Activated CD4-positive, alpha-beta T cell treated with anti-CD3 and anti-CD28 coated beads for 36 hours (primary cell): ENCODE results near the gene AP3S1. TPM values are rescaled to one million over a fixed set of nuclear protein-coding genes. Genes with fewer than 3 reads are reported as not detected.
A peak's percentile ranks its signal among the peaks of the same experiment; 100 is the strongest.

Experiments
- ATAC-seq: fragments of 200-7000 bp; cut with Tn5 transposase; one replicate; pipeline ENCODE4 v1.10.0; 2021; ENCODE audit warnings: mild to moderate bottlenecking, moderate library complexity
- CTCF ChIA-PET: fragments of 350-600 bp; sonication (Branson Sonifier 250); formaldehyde crosslinking; loops from one replicate; lab custom pipeline; 2021; ENCODE audit warnings: antibody characterized with exemption; lab: Charles Lee
- POLR2A ChIA-PET: fragments of 350-600 bp; sonication (Branson Sonifier 250); formaldehyde crosslinking; loops from one replicate; lab custom pipeline; 2021; ENCODE audit warnings: antibody characterized with exemption, inconsistent platforms; lab: Charles Lee
- DNase-seq: peaks from one replicate; pipeline ENCODE4 v3.0.0-alpha.2; 2020
- H3K27ac Mint-ChIP-seq: one replicate; pipeline ENCODE4 v1.8.0; 2021; ENCODE audit warnings: mixed read lengths
- H3K27me3 Mint-ChIP-seq: one replicate; pipeline ENCODE4 v1.8.0; 2021; ENCODE audit warnings: mixed read lengths
- H3K36me3 Mint-ChIP-seq: one replicate; pipeline ENCODE4 v1.8.0; 2021; ENCODE audit warnings: low read depth, mixed read lengths
- H3K4me1 Mint-ChIP-seq: one replicate; pipeline ENCODE4 v1.8.0; 2021; ENCODE audit warnings: mixed read lengths
- H3K4me3 Mint-ChIP-seq: one replicate; pipeline ENCODE4 v1.8.0; 2021; ENCODE audit warnings: mild to moderate bottlenecking, moderate library complexity, mixed read lengths
- H3K9me3 Mint-ChIP-seq: one replicate; pipeline ENCODE4 v1.8.0; 2021; ENCODE audit warnings: low read depth, mixed read lengths
- intact Hi-C, 2 experiments: fragments of 100-400 bp; cut with DNase I in 1 of 2; cut with micrococcal nuclease in 1 of 2; formaldehyde crosslinking; loops; one replicate each; pipeline versions ENCODE4 v1.14.2 to v1.15.1; 2022 to 2024; cut with DNase I, micrococcal nuclease
- total RNA-seq, 2 experiments: library from RNA; stranded (reverse); gene quantifications; one replicate each; pipeline ENCODE4 v1.2.3, GENCODE V29; 2021

Gene AP3S1
- total RNA-seq, 2 experiments from 2014 or later: 84.5 to 91.6 TPM

- ChIA-PET CTCF (interaction anchor here (1.1 to 1.3 kb wide), 2 partner anchors 14 to 190 kb away, joined by 4 read pairs; no protein-coding TSS in a partner anchor), POLR2A (no interaction called here)
- Mint-ChIP-seq H3K36me3 (peaks cover 22% of the 10 kb centered on the region), H3K9me3 (peaks cover 20% of the 10 kb centered on the region), H3K4me3 (no peak overlapping the region), H3K27ac (no peak overlapping the region), H3K4me1 (no peaks in the 10 kb centered on the region), H3K27me3 (peaks cover 3% of the 10 kb centered on the region)
- DNase-seq: no peak
- intact Hi-C loops: no loop called here
- ATAC-seq: no peak
These were observed 15.8 kb upstream of the AP3S1 start for GRCh38 chr5:115825948-115826347.

DNA sequence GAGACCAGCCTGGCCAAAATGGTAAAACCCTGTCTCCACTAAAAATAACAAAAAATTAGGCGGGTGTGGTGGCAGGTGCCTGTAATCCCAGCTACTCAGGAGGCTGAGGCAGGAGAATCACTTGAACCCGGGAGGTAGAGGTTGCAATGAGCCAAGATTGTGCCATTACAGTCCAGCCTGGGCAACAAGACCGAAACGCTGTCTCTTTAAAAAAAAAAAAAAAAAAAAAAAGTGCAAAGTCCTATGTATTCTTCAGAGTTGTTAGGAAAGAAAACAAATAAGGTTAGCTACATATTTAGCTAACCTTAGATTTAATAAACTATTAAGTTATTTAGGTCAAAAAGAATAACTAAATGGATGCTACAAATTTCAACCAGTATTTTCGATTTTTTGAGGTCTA lies 11.8 kb upstream of the AP3S1 start:
- Mint-ChIP-seq H3K27ac (no peak overlapping the region), H3K36me3 (peaks cover 41% of the 10 kb centered on the region), H3K27me3 (no peaks in the 10 kb centered on the region), H3K4me3 (no peak overlapping the region), H3K9me3 (peaks cover 13% of the 10 kb centered on the region), H3K4me1 (peaks cover 2% of the 10 kb centered on the region)
- intact Hi-C loops: loop anchor here in 1 of 2 experiments (2.0 kb wide), 1 partner anchor 195 kb away; no protein-coding TSS in a partner anchor
- POLR2A ChIA-PET: no interaction called here
- DNase-seq (no peak), ATAC-seq (no peak)
- CTCF ChIA-PET: interaction anchor here (0.7 to 1.0 kb wide), 3 partner anchors 189 to 959 kb away, joined by 3 read pairs; no protein-coding TSS in a partner anchor

DNA sequence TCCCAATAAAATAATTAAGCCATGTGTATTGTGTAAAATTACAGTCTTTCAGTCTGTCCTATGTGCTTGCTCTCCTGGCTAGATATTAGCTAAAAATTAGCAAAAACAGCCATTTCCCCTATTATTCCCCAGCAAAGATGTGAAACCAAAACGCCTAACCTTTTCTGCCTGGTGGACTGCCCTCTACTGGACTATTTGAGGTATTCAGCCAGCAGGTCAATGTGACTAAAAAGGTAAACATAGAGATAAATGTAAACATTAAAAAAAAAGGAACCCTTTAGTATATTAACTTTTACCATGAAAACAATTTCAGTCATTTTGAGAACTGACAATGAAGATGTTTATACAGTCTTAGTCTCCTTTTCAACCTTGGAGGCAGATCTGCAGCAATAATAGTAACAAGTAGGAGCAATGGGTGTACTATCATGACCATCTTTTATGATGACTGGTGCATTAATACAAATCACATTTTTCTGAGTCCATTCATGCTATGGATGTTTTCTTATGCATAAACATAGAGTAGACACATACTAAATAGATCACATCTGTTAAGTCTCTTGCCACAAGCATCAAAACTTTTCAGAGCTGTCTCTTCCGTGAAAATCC lies 10.5 kb upstream of the AP3S1 start:
- ChIA-PET POLR2A (no interaction called here), CTCF (interaction anchor here (0.8 to 2.7 kb wide), 9 partner anchors 8 to 299 kb away, joined by 3 to 11 read pairs (median 4); partner anchors contain the start of genes AP3S1, ATG12 and CDO1)
- Mint-ChIP-seq H3K4me1 (peaks cover 4% of the 10 kb centered on the region), H3K4me3 (no peak overlapping the region), H3K9me3 (peaks cover 8% of the 10 kb centered on the region), H3K27me3 (no peaks in the 10 kb centered on the region), H3K27ac (no peak overlapping the region), H3K36me3 (peaks cover 53% of the 10 kb centered on the region)
- DNase-seq: peak; percentile 30
- intact Hi-C loops: loop anchor here in 1 of 2 experiments (1.0 to 2.0 kb wide), 2 partner anchors 8 to 196 kb away; no protein-coding TSS in a partner anchor
- ATAC-seq: peak; percentile 60

GRCh38 chr5:115835481-115835880 lies 6.3 kb upstream of the AP3S1 start:
- Mint-ChIP-seq H3K27ac (no peak overlapping the region), H3K36me3 (peaks cover 51% of the 10 kb centered on the region), H3K9me3 (no peaks in the 10 kb centered on the region), H3K27me3 (no peaks in the 10 kb centered on the region), H3K4me3 (no peak overlapping the region), H3K4me1 (peaks cover 33% of the 10 kb centered on the region)
- intact Hi-C loops: loop anchor here (5.0 kb wide), 2 partner anchors 232 to 528 kb away; no protein-coding TSS in a partner anchor
- DNase-seq (no peak), ATAC-seq (no peak)
- ChIA-PET CTCF (interaction anchor here (1.0 to 1.8 kb wide), 4 partner anchors 8 to 201 kb away, joined by 3 to 5 read pairs (median 3); no protein-coding TSS in a partner anchor), POLR2A (no interaction called here)

GRCh38 chr5:115838885-115839518 lies 2.7 kb upstream of the AP3S1 start:
- peak; percentile 49 for DNase-seq

GRCh38 chr5:115840873-115841272 lies 862 bp upstream of the AP3S1 start:
- ChIA-PET CTCF (interaction anchor here (0.7 to 1.0 kb wide), 7 partner anchors 9 to 544 kb away, joined by 3 to 4 read pairs (median 3); no protein-coding TSS in a partner anchor), POLR2A (no interaction called here)
- H3K27ac Mint-ChIP-seq: peak overlapping the region; percentile 99
- peaks cover 20% of the 10 kb centered on the region for H3K36me3 Mint-ChIP-seq
- no peaks in the 10 kb centered on the region for H3K27me3 Mint-ChIP-seq
- ATAC-seq (no peak), DNase-seq (no peak)
- intact Hi-C loops: loop anchor here (1.0 to 5.0 kb wide), 10 partner anchors 215 to 671 kb away; partner anchors contain the start of genes CCDC112 (in 2 of the 2), FEM1C (in 2 of the 2), PGGT1B (in 2 of the 2) and TMED7 (in 2 of the 2)
- H3K4me1 Mint-ChIP-seq: peaks cover 51% of the 10 kb centered on the region
- H3K4me3 Mint-ChIP-seq: peak overlapping the region; percentile 93
- no peaks in the 10 kb centered on the region for H3K9me3 Mint-ChIP-seq

More at GRCh38 chr5:115838885-115839518, 2.7 kb upstream of the AP3S1 start:
- Mint-ChIP-seq H3K4me3 (peak overlapping the region; percentile 93), H3K27me3 (no peaks in the 10 kb centered on the region), H3K27ac (no peak overlapping the region), H3K36me3 (peaks cover 34% of the 10 kb centered on the region), H3K9me3 (no peaks in the 10 kb centered on the region), H3K4me1 (peaks cover 43% of the 10 kb centered on the region)
- peak; percentile 21 for ATAC-seq
- ChIA-PET POLR2A (interaction anchor here (0.6 kb wide), 1 partner anchor 12 kb away, joined by 3 read pairs; no protein-coding TSS in a partner anchor), CTCF (interaction anchor here (0.6 to 1.2 kb wide), 9 partner anchors 8 to 264 kb away, joined by 3 to 7 read pairs (median 4); partner anchors contain the start of gene TMED7)
- intact Hi-C loops: loop anchor here (1.0 to 5.0 kb wide), 5 partner anchors 8 to 532 kb away; no protein-coding TSS in a partner anchor

GRCh38 chr5:115842089-115842935 lies 577 bp downstream of the AP3S1 start:
- H3K9me3 Mint-ChIP-seq: no peaks in the 10 kb centered on the region
- intact Hi-C loops: loop anchor here in 1 of 2 experiments (5.0 kb wide), 1 partner anchor 225 kb away; no protein-coding TSS in a partner anchor
- POLR2A ChIA-PET: interaction anchor here (0.6 kb wide), 1 partner anchor 710 kb away, joined by 4 read pairs; no protein-coding TSS in a partner anchor
- DNase-seq: peak; percentile 43
- H3K4me3 Mint-ChIP-seq: peak overlapping the region; percentile 93
- ATAC-seq: peak; percentile 24
- CTCF ChIA-PET: interaction anchor here (0.6 to 1.4 kb wide), 4 partner anchors 7 to 241 kb away, joined by 3 read pairs; no protein-coding TSS in a partner anchor
- no peaks in the 10 kb centered on the region for H3K27me3 Mint-ChIP-seq
- H3K27ac Mint-ChIP-seq: peak overlapping the region; percentile 94
- peaks cover 11% of the 10 kb centered on the region for H3K36me3 Mint-ChIP-seq
- H3K4me1 Mint-ChIP-seq: peaks cover 48% of the 10 kb centered on the region

DNA sequence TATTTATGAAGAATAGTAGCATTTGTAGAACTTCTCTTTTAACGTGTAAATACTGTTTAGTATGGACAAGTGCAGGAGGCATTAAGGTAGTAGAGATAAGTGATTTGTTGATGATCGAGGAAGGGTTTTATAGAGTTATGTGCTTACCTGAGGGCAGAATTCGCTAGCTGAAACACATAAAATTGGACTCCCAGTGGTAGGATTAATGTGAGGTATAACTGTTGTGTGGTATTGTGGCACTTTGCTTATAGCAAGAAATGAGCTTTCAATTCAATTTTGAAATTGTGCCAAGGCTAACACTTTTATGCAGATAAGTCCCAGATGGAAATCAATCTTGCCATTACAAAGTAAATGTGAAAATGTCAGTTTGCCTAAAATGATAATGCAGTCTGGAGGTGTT lies 1.2 kb downstream of the AP3S1 start:
- Mint-ChIP-seq H3K27ac (peak overlapping the region; percentile 94), H3K4me1 (peaks cover 43% of the 10 kb centered on the region), H3K36me3 (peaks cover 5% of the 10 kb centered on the region), H3K9me3 (no peaks in the 10 kb centered on the region), H3K27me3 (no peaks in the 10 kb centered on the region), H3K4me3 (peak overlapping the region; percentile 93)
- POLR2A ChIA-PET: interaction anchor here (0.7 kb wide), 1 partner anchor 207 kb away, joined by 3 read pairs; no protein-coding TSS in a partner anchor
- intact Hi-C loops: loop anchor here in 1 of 2 experiments (5.0 kb wide), 1 partner anchor 224 kb away; no protein-coding TSS in a partner anchor
- DNase-seq: no peak
- CTCF ChIA-PET: interaction anchor here (0.6 to 1.4 kb wide), 4 partner anchors 8 to 241 kb away, joined by 3 read pairs; no protein-coding TSS in a partner anchor
- no peak for ATAC-seq

DNA sequence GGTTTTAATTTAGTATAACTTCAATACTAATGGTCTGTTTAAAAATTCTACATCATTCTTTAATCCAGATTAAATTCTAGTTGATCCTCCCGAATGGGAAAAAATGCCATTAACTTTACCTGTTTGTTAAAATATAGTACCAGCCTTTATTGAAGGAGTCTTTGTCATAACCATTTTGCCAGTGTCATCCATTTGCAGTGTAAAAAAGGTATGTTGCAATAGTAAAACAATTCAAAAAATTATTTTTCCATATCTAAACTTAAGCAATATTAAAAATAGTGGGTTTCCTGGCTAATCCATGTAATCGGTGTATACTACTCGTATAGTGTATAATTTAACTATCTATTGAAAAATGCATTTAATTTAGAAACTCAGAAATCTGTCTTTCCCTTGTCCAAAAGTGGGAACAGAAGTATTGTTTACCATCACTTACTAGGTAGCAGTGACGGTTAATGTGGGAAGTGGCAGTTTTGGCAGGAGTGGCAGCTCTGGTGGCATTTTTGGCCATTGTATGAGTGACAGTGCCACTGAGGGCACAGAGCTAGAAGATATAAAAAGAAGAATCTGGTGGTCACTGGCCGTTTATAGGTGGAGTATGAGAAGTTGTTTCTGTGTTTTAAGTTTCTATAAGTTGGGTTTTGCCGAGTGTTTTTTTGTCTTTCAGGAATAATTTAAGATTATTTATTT lies 1.9 kb downstream of the AP3S1 start:
- Mint-ChIP-seq H3K4me3 (peak overlapping the region; percentile 93), H3K9me3 (no peaks in the 10 kb centered on the region), H3K4me1 (peaks cover 40% of the 10 kb centered on the region), H3K36me3 (peaks cover 3% of the 10 kb centered on the region), H3K27me3 (no peaks in the 10 kb centered on the region), H3K27ac (no peak overlapping the region)
- ATAC-seq (no peak), DNase-seq (no peak)
- ChIA-PET CTCF (interaction anchor here (1.3 to 1.4 kb wide), 2 partner anchors 8 to 242 kb away, joined by 3 read pairs; no protein-coding TSS in a partner anchor), POLR2A (interaction anchor here (0.7 kb wide), 1 partner anchor 208 kb away, joined by 3 read pairs; no protein-coding TSS in a partner anchor)
- intact Hi-C loops: loop anchor here in 1 of 2 experiments (5.0 kb wide), 1 partner anchor 224 kb away; no protein-coding TSS in a partner anchor
